ENCODE measurements around the gene LECT2.

LECT2 gene

DNA sequence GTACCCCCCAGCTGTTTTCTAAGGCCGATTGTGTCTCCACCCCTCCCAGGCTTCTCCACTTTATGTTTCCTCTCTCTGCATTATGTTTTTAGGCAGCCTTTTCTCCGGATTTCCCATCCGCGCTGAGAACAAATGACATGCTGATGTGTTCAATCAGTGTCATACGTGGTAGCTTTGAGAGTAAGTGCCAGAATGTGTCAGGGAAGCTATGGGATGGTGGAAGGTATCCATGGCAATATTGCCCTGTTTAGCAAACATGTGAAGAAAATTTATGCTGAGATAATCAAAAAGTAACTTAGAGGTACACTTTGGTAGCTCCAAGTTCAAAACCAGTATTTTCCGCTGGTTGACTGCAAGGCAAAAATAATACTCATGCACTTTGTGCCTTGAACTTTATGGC, 36.6 kb upstream of the LECT2 start:
- Histone ChIP-seq H3K27ac (ENCODE audit: low read depth, low read length) (no peak overlapping the region), H3K4me1 (ENCODE audit: control insufficient read depth, insufficient read depth, low read length) (peaks cover 21% of the 10 kb centered on the region), H3K36me3 (ENCODE audit: control insufficient read depth, insufficient read depth, low read length) (no peaks in the 10 kb centered on the region), H3K4me3 (ENCODE audit: low read length) (no peak overlapping the region), H3K27me3 (ENCODE audit: control insufficient read depth, insufficient read depth, low read length) (no peaks in the 10 kb centered on the region), H3K9ac (ENCODE audit: low read length) (no peak overlapping the region)

DNA sequence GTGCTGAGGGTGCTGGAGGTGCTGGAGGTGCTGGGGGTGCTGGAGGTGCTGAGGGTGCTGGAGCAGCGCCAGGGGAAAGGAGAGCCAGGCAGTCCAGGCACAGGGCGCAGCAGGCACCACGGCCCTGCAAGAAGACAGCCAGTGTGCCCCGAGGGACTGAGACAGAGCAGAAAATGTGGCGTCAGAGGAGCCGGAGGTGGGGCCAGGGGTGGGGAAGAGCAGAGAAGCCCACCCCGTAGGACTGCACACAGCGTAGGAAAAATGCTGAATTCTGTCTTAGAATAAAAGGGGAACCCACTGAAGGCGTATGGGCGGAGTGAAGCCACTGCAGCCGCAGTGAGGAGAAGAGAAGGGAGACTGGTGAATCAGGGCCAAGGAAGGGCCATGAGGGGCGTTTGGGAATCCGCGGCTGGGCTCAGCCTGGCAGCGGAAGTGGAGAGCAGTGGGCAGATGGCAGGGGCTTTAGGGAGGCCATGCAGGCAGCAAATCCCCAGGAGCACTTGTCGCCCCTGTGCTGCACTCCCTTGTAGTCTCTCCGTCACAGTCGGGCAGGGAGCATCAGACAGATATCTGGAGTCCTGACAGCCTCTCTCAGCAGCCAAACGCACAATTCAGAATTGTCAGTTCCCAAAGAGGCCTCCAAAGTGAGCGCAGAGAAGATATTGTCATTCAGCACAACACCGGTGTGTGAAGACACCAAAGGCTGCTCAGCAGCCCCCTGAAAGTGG, 35.9 kb upstream of the LECT2 start:
- H3K4me3 ChIP-seq (ENCODE audit: low read length): no peak overlapping the region
- peaks cover 21% of the 10 kb centered on the region for H3K4me1 ChIP-seq (ENCODE audit: control insufficient read depth, insufficient read depth, low read length)
- H3K27me3 ChIP-seq (ENCODE audit: control insufficient read depth, insufficient read depth, low read length): no peaks in the 10 kb centered on the region
- H3K27ac ChIP-seq (ENCODE audit: low read depth, low read length): no peak overlapping the region
- no peaks in the 10 kb centered on the region for H3K36me3 ChIP-seq (ENCODE audit: control insufficient read depth, insufficient read depth, low read length)
- no peak overlapping the region for H3K9ac ChIP-seq (ENCODE audit: low read length)

DNA sequence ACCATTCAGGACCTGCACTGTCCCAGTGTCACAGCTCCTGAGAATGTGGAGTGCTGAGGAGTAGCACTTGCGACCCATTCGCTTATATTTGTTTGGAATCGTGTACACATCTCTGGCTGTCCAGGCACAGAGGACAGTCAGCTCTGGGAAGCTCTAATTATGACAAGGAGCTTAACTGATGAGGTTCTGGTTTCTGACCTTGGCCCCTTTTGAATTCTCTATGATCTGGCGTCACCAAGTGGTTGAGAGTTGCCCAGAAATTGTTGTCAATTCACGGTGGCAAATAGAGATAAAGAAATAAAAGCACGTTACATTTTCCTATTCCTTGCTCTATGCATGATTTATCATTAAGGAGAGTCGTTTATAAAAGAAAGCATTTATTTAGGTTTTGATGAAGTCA, 34.9 kb upstream of the LECT2 start:
- H3K4me3 ChIP-seq (ENCODE audit: low read length): no peak overlapping the region
- H3K4me1 ChIP-seq (ENCODE audit: control insufficient read depth, insufficient read depth, low read length): peaks cover 21% of the 10 kb centered on the region
- H3K27me3 ChIP-seq (ENCODE audit: control insufficient read depth, insufficient read depth, low read length): no peaks in the 10 kb centered on the region
- H3K36me3 ChIP-seq (ENCODE audit: control insufficient read depth, insufficient read depth, low read length): no peaks in the 10 kb centered on the region
- no peak overlapping the region for H3K27ac ChIP-seq (ENCODE audit: low read depth, low read length)
- no peak overlapping the region for H3K9ac ChIP-seq (ENCODE audit: low read length)

DNA sequence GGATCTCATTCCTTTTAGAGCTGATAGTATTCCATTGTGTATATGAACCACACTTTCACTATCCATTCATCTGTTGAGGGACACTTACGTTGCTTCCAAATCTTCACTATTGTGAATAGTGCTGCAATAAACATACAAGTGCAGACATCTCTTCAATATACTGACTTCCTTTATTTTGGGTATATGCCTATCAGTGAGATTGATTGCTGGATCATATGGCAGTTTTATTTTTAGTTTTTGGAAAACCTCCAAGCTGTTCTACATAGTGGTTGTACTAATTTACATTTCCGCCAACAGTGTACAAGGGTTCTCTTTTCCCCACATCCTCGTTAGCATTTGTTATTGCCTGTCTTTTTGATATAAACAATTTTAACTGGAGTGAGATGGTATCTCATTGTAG, 33.8 kb upstream of the LECT2 start:
- no peak overlapping the region for H3K9ac ChIP-seq (ENCODE audit: low read length)
- no peaks in the 10 kb centered on the region for H3K36me3 ChIP-seq (ENCODE audit: control insufficient read depth, insufficient read depth, low read length)
- H3K4me1 ChIP-seq (ENCODE audit: control insufficient read depth, insufficient read depth, low read length): peaks cover 18% of the 10 kb centered on the region
- no peak overlapping the region for H3K27ac ChIP-seq (ENCODE audit: low read depth, low read length)
- no peaks in the 10 kb centered on the region for H3K27me3 ChIP-seq (ENCODE audit: control insufficient read depth, insufficient read depth, low read length)
- H3K4me3 ChIP-seq (ENCODE audit: low read length): no peak overlapping the region

DNA sequence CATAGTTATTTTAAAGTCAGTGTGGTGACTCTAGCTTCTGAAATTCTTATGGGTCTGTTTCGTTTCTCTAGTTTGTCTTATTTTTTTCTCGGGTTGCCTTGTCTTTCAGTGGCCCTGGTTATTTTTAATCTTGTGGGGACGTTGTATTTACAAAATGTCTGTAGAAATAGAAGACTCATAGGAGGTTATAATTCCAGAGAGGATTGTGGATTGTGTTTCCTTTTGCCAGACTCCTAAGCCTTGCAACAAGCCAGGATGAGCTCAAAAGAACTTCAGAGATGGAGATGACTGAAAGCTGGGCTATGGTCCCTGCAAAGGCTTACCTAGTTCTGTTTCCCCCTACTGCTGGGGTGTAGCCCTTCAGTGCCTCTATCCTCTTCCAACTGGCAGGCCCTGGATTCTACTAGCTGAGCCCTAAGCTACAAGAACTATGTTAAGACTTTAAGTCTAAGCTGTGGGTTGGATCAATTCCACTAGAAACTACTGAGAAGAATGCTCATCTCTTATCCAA, 32.2 kb upstream of the LECT2 start:
- no peaks in the 10 kb centered on the region for H3K27me3 ChIP-seq (ENCODE audit: control insufficient read depth, insufficient read depth, low read length)
- no peaks in the 10 kb centered on the region for H3K36me3 ChIP-seq (ENCODE audit: control insufficient read depth, insufficient read depth, low read length)
- H3K9ac ChIP-seq (ENCODE audit: low read length): no peak overlapping the region
- H3K4me3 ChIP-seq (ENCODE audit: low read length): no peak overlapping the region
- H3K4me1 ChIP-seq (ENCODE audit: control insufficient read depth, insufficient read depth, low read length): peaks cover 11% of the 10 kb centered on the region
- peak overlapping the region; percentile 4 for H3K27ac ChIP-seq (ENCODE audit: low read depth, low read length)

DNA sequence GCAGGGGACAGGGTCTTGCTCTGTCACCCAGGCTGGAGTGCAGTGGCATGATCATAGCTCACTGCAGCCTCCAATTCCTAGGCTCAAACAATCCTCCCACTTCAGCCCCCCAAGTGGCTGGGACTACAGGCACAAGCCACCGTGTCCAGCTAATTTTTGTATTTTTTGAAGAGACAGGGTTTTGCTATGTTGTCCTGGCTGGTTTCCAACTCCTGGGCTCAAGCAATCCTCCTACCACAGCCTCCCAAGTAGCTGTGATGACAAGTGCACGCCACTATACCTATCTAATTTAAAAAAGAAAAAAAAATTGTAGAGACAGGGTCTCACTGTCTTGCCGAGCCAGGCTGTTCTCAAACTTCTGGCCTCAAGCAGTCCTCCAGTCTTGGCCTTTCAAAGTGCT, 31.6 kb upstream of the LECT2 start:
- Histone ChIP-seq H3K9ac (ENCODE audit: low read length) (no peak overlapping the region), H3K27ac (ENCODE audit: low read depth, low read length) (no peak overlapping the region), H3K4me3 (ENCODE audit: low read length) (no peak overlapping the region), H3K36me3 (ENCODE audit: control insufficient read depth, insufficient read depth, low read length) (no peaks in the 10 kb centered on the region), H3K27me3 (ENCODE audit: control insufficient read depth, insufficient read depth, low read length) (no peaks in the 10 kb centered on the region), H3K4me1 (ENCODE audit: control insufficient read depth, insufficient read depth, low read length) (peaks cover 11% of the 10 kb centered on the region)

DNA sequence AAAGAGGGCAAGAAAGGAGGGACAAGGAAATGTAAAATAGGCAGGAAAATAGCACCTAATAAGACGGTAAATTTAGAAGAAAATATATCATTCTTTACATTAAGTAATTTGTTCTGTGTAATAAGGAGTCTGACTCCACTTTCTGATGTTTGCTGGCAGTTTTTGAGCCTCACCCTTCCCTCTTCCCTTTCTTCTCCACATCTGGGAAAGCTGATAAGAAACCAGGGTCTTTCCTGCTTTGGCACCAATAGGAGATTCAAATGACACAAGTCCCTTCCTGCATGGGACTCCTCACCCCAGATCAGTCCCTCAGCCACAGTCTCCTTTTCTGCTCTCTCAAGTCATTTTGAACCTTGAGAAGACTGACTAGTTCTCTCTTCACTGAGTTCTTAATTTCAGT, 31.2 kb upstream of the LECT2 start:
- Histone ChIP-seq H3K27me3 (ENCODE audit: control insufficient read depth, insufficient read depth, low read length) (no peaks in the 10 kb centered on the region), H3K27ac (ENCODE audit: low read depth, low read length) (no peak overlapping the region), H3K4me3 (ENCODE audit: low read length) (no peak overlapping the region), H3K9ac (ENCODE audit: low read length) (no peak overlapping the region), H3K4me1 (ENCODE audit: control insufficient read depth, insufficient read depth, low read length) (peaks cover 11% of the 10 kb centered on the region), H3K36me3 (ENCODE audit: control insufficient read depth, insufficient read depth, low read length) (no peaks in the 10 kb centered on the region)

DNA sequence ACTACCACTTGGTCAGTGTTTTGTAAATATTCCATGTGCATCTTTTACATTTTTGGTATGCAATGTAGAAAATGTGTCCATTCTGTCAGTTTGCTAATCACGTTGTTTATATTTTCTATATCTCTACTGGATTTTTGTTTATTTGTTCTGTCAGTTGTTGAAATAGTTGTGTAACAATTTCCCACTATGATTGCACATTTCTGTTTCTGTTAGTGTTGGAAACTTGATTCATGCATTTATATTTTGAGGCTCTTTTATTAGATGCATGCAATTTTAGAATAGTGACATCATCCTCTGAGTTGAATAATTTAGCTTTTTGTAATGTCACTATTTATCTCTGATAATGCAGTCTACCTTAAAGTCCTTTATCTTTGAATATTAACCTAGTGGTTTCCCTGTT, 25.8 kb upstream of the LECT2 start:
- H3K27ac ChIP-seq (ENCODE audit: low read depth, low read length): no peak overlapping the region
- no peak overlapping the region for H3K4me3 ChIP-seq (ENCODE audit: low read length)
- no peaks in the 10 kb centered on the region for H3K27me3 ChIP-seq (ENCODE audit: control insufficient read depth, insufficient read depth, low read length)
- H3K4me1 ChIP-seq (ENCODE audit: control insufficient read depth, insufficient read depth, low read length): no peaks in the 10 kb centered on the region
- no peak overlapping the region for H3K9ac ChIP-seq (ENCODE audit: low read length)
- H3K36me3 ChIP-seq (ENCODE audit: control insufficient read depth, insufficient read depth, low read length): no peaks in the 10 kb centered on the region

DNA sequence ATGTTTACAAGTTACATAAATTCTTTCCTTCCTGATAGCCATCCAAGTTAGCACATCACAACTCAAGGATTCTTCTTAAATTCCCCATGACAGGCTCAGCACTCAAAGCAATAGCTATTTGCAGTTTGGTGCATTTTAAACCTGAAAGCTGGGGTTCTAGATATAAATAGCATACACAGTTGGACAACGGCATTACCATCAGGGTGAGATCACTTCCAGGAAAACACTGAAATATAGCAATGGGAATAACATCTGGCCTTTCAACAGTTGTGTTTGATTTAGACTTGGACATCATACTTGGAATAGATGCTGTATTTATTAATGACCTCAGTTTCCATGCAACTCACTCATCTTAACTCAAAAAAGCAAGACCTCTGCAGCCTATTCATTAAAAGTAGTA, 24.7 kb upstream of the LECT2 start:
- no peaks in the 10 kb centered on the region for H3K27me3 ChIP-seq (ENCODE audit: control insufficient read depth, insufficient read depth, low read length)
- no peaks in the 10 kb centered on the region for H3K4me1 ChIP-seq (ENCODE audit: control insufficient read depth, insufficient read depth, low read length)
- no peak overlapping the region for H3K4me3 ChIP-seq (ENCODE audit: low read length)
- H3K36me3 ChIP-seq (ENCODE audit: control insufficient read depth, insufficient read depth, low read length): no peaks in the 10 kb centered on the region
- H3K27ac ChIP-seq (ENCODE audit: low read depth, low read length): no peak overlapping the region
- H3K9ac ChIP-seq (ENCODE audit: low read length): no peak overlapping the region

DNA sequence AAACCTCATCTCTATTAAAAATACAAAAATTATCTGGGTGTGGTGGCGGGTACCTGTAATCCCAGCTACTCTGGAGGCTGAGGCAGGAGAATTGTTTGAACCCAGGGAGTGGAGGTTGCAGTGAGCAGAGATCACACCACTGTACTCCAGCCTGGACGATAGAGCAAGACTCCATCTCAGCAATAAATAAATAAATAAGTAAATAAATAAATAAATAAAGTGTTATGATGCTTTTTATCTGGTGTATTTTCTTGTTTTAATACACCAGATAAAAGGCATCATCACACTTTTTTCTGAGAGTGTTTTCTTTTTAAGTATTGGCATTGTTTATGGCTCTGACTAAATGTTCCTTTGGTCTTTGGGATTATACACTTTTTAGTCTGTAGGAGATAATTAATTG, 24.2 kb upstream of the LECT2 start:
- H3K36me3 ChIP-seq (ENCODE audit: control insufficient read depth, insufficient read depth, low read length): no peaks in the 10 kb centered on the region
- H3K4me3 ChIP-seq (ENCODE audit: low read length): no peak overlapping the region
- no peaks in the 10 kb centered on the region for H3K27me3 ChIP-seq (ENCODE audit: control insufficient read depth, insufficient read depth, low read length)
- H3K9ac ChIP-seq (ENCODE audit: low read length): no peak overlapping the region
- H3K4me1 ChIP-seq (ENCODE audit: control insufficient read depth, insufficient read depth, low read length): no peaks in the 10 kb centered on the region
- H3K27ac ChIP-seq (ENCODE audit: low read depth, low read length): no peak overlapping the region

DNA sequence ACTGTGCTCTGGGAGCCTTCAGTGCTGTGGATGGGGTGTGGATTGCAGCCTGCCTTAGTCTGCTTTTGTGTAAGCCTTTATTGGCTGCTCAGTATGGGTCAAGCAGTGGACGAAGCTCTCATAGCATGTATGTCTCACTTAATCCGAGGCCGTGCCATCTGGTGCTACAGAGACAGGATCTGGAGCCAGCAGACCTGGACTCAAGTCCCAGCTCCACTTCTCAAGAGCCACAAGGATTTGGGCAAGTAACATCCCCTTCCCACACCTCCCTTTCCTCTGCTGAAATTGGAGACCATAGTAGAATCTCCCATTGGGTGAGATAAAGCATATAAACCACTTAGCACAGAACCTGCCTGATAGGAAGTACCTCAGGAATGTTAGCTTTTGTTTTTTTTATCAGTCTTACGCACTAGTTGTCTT, 23.4 kb upstream of the LECT2 start:
- H3K27ac ChIP-seq (ENCODE audit: low read depth, low read length): no peak overlapping the region
- H3K4me1 ChIP-seq (ENCODE audit: control insufficient read depth, insufficient read depth, low read length): no peaks in the 10 kb centered on the region
- no peaks in the 10 kb centered on the region for H3K36me3 ChIP-seq (ENCODE audit: control insufficient read depth, insufficient read depth, low read length)
- H3K27me3 ChIP-seq (ENCODE audit: control insufficient read depth, insufficient read depth, low read length): no peaks in the 10 kb centered on the region
- no peak overlapping the region for H3K9ac ChIP-seq (ENCODE audit: low read length)
- H3K4me3 ChIP-seq (ENCODE audit: low read length): no peak overlapping the region

DNA sequence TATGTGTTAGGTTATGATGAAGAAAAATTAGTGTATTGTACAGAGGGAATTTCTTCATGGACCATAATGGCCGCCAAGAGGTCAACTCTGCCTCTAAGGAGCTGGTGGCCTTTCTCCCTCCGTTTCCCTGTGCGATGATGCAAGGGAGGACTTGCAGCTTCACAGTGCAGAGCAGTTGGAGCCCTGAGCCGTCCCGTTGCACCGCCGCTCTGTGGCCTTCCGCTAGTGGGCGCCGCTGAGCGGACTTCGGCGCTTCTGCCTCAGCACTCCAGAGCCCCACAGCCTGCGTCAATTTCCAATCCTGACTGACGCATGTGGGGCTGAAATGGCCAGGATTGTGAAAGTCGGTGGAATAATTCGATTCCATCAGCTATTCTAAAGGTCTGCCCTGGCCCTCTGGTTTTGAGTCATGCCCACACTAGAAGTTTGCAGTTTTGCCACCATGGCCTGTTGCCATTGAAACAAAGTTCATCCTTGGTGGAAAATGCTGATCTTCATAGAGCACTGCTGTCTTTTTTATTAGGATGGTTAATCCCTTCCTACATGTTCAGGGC, 22.7 kb upstream of the LECT2 start:
- Histone ChIP-seq H3K36me3 (ENCODE audit: control insufficient read depth, insufficient read depth, low read length) (no peaks in the 10 kb centered on the region), H3K4me3 (ENCODE audit: low read length) (no peak overlapping the region), H3K9ac (ENCODE audit: low read length) (no peak overlapping the region), H3K4me1 (ENCODE audit: control insufficient read depth, insufficient read depth, low read length) (no peaks in the 10 kb centered on the region), H3K27ac (ENCODE audit: low read depth, low read length) (no peak overlapping the region), H3K27me3 (ENCODE audit: control insufficient read depth, insufficient read depth, low read length) (no peaks in the 10 kb centered on the region)

DNA sequence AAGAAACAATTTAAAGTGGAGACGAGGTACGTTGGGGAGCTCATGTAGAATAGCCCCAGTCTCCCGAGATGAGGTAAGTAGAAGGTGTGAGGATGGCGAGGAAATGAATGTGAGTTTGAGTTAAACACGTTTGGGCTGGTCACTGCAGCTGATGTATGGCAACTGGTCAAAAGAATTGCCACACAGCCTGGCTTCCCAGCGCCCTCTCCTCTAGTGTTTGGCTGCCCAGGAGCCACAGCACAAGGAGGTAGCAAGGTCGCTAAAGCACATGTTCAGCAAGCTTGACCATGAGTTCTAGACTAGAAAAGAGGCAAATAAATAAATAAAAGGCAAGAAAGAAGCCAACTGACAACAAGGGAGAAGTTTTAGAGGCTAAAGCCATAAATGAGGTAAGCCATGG, 21.4 kb upstream of the LECT2 start:
- Histone ChIP-seq H3K9ac (ENCODE audit: low read length) (no peak overlapping the region), H3K27me3 (ENCODE audit: control insufficient read depth, insufficient read depth, low read length) (no peaks in the 10 kb centered on the region), H3K27ac (ENCODE audit: low read depth, low read length) (no peak overlapping the region)

More for the DNA sequence above, 21.4 kb upstream of the LECT2 start:
- no peaks in the 10 kb centered on the region for H3K4me1 ChIP-seq (ENCODE audit: control insufficient read depth, insufficient read depth, low read length)
- no peaks in the 10 kb centered on the region for H3K36me3 ChIP-seq (ENCODE audit: control insufficient read depth, insufficient read depth, low read length)
- no peak overlapping the region for H3K4me3 ChIP-seq (ENCODE audit: low read length)
